ENCODE results near the gene GPX4. TPM values are rescaled to one million over a fixed set of nuclear protein-coding genes. Genes with fewer than 3 reads are reported as not detected.

GPX4 gene
- total and polyA plus RNA-seq, 2 of the 13 experiments (the other 11 are each of a cell fraction or from before 2014, with no cell fraction given), result 535 to 613 TPM

GRCh38 chr19:1133471-1133929, 29.7 kb downstream of the GPX4 start (continued):
- TF ChIP-seq ZBTB38 (CRISPR knock-in tag; IDR thresholded peaks at IDR 0.05) (peak; percentile 17; the same call in 1 of the 2 replicates), KDM5B (CRISPR knock-in tag; IDR thresholded peaks at IDR 0.05; ENCODE audit: borderline replicate concordance) (no peak), AHR (CRISPR knock-in tag; IDR thresholded peaks at IDR 0.05) (no peak), ZNF674 (CRISPR knock-in tag; IDR thresholded peaks at IDR 0.05; ENCODE audit: low read depth) (no peak), ZBTB33 (CRISPR knock-in tag; IDR thresholded peaks at IDR 0.05) (peak; percentile 45; the same call in 1 of the 2 replicates), GLI4 (CRISPR knock-in tag; IDR thresholded peaks at IDR 0.05; ENCODE audit: borderline replicate concordance) (no peak)

- in situ Hi-C loops (cut with HindIII; ENCODE audit: extremely low pct_ligation_motif_present, low pct_unique_long_range_greater_than_20kb), result no loop called here
- DNase-seq (ENCODE audit: low spot score) (no peak), FAIRE-seq (no peak), ATAC-seq (no peak)
- H2AFZ ChIP-seq (ENCODE audit: low read length), result no peak overlapping the region
- no peak overlapping the region for H3K4me2 ChIP-seq (ENCODE audit: low read depth, low read length)
- intact Hi-C loops (cut with micrococcal nuclease; ENCODE audit: unreplicated experiment), result no loop called here
- no peaks in the 10 kb centered on the region for H4K20me1 ChIP-seq (ENCODE audit: insufficient read depth, low read length)
- H3K36me3 ChIP-seq (replicated peaks in 1 of 2; ENCODE audit: control insufficient read depth in 1 of 2, insufficient read depth in 2 of 2, low read length in 2 of 2), result peaks cover 1 to 6% of the 10 kb centered on the region in 2 experiments; a peak in 2 of 5 replicates
- H3K4me1 ChIP-seq (ENCODE audit: insufficient read depth, low read length), result peaks cover 9% of the 10 kb centered on the region; the same call in 1 of the 2 replicates
- ChIA-PET CTCF (ENCODE audit: low intra/inter-chr PET ratio, low total read pairs) (no interaction called here), POLR2A (no interaction called here)
- no TSS peak for BruUV-seq (replicated peaks)
- H3K27ac ChIP-seq (ENCODE audit: extremely low read length, insufficient read depth, low read length), result no peak overlapping the region
- H3K9me3 ChIP-seq (ENCODE audit: low read length), result no peaks in the 10 kb centered on the region
- 99% methylated on average over 10 of the region's 11 CpGs for WGBS (ENCODE audit: low lambda C conversion rate)
- no peak overlapping the region for H3K9ac ChIP-seq (ENCODE audit: insufficient read depth, low read depth, low read length)
- peaks cover 2% of the 10 kb centered on the region for H3K79me2 ChIP-seq (ENCODE audit: insufficient read depth, low read length)
- no peak overlapping the region for H3K4me3 ChIP-seq (replicated peaks in 1 of 3; ENCODE audit: insufficient read depth in 1 of 3, low read depth in 2 of 3, low read length in 3 of 3)
- H3K27me3 ChIP-seq (ENCODE audit: control insufficient read depth in 1 of 2, insufficient read depth in 2 of 2, low read length in 2 of 2), result no peaks in the 10 kb centered on the region
- no peak for TF ChIP-seq SMC3 (IDR thresholded peaks at IDR 0.05; ENCODE audit: low read length)
- TF ChIP-seq HMG20A (CRISPR knock-in tag; IDR thresholded peaks at IDR 0.05; ENCODE audit: borderline replicate concordance), result no peak
- no peak for TF ChIP-seq KLF6 (CRISPR knock-in tag; IDR thresholded peaks at IDR 0.05)
- no peak for TF ChIP-seq ZBTB1 (CRISPR knock-in tag; IDR thresholded peaks at IDR 0.05; ENCODE audit: borderline replicate concordance)
- no peak for TF ChIP-seq ZNF468 (CRISPR knock-in tag; IDR thresholded peaks at IDR 0.05)
- TF ChIP-seq ATF7 (IDR thresholded peaks at IDR 0.05), result no peak
- TF ChIP-seq ATF7 (CRISPR knock-in tag; IDR thresholded peaks at IDR 0.05), result no peak
- no peak for TF ChIP-seq ARNT (IDR thresholded peaks at IDR 0.05)
- TF ChIP-seq, protein P1, sequence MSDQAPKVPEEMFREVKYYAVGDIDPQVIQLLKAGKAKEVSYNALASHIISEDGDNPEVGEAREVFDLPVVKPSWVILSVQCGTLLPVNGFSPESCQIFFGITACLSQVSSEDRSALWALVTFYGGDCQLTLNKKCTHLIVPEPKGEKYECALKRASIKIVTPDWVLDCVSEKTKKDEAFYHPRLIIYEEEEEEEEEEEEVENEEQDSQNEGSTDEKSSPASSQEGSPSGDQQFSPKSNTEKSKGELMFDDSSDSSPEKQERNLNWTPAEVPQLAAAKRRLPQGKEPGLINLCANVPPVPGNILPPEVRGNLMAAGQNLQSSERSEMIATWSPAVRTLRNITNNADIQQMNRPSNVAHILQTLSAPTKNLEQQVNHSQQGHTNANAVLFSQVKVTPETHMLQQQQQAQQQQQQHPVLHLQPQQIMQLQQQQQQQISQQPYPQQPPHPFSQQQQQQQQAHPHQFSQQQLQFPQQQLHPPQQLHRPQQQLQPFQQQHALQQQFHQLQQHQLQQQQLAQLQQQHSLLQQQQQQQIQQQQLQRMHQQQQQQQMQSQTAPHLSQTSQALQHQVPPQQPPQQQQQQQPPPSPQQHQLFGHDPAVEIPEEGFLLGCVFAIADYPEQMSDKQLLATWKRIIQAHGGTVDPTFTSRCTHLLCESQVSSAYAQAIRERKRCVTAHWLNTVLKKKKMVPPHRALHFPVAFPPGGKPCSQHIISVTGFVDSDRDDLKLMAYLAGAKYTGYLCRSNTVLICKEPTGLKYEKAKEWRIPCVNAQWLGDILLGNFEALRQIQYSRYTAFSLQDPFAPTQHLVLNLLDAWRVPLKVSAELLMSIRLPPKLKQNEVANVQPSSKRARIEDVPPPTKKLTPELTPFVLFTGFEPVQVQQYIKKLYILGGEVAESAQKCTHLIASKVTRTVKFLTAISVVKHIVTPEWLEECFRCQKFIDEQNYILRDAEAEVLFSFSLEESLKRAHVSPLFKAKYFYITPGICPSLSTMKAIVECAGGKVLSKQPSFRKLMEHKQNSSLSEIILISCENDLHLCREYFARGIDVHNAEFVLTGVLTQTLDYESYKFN (CRISPR knock-in tag; conservative IDR thresholded peaks at IDR 0.05), result no peak
- TF ChIP-seq ARNTL (CRISPR knock-in tag; IDR thresholded peaks at IDR 0.05), result no peak
- TF ChIP-seq ZNF672 (CRISPR knock-in tag; IDR thresholded peaks at IDR 0.05), result no peak
- no peak for TF ChIP-seq NPAS2 (CRISPR knock-in tag; IDR thresholded peaks at IDR 0.05; ENCODE audit: borderline replicate concordance)
- no peak for TF ChIP-seq MAFK (conservative IDR thresholded peaks at IDR 0.05 in 1 of 2, IDR thresholded peaks at IDR 0.05 in 1 of 2; ENCODE audit: low read length in 2 of 2)
- no peak for TF ChIP-seq CREM (IDR thresholded peaks at IDR 0.05)
- no peak for TF ChIP-seq CREM (CRISPR knock-in tag; IDR thresholded peaks at IDR 0.05)
- TF ChIP-seq CEBPB (IDR thresholded peaks at IDR 0.05; ENCODE audit: borderline replicate concordance, low read depth, low read length), result no peak
Observed at GRCh38 chr19:1134431-1134830, 30.6 kb downstream of the GPX4 start.
